K562 (cell line): Measurements from ENCODE around the gene CCL11. TPM values are rescaled to one million over a fixed set of nuclear protein-coding genes. Genes with fewer than 3 reads are reported as not detected.

Experiments used
- ATAC-seq: fragments of 200-7000 bp; cut with Tn5 transposase; 3 replicates; pipeline ENCODE4 v1.9.1; 2020; ENCODE audit warnings: moderate library complexity
- BruUV-seq: library from RNA; stranded (reverse); fragments of 400-500 nt; replicated peaks from 2 replicates; lab custom pipeline; 2021; lab: Mats Ljungman, UMichigan
- CTCF ChIA-PET: fragments of 300-600 bp; formaldehyde crosslinking; extraction: SDS; loops from one replicate; lab custom pipeline; 2021; ENCODE audit warnings: low intra/inter-chr PET ratio; lab: Yijun Ruan, JAX
- POLR2A ChIA-PET: fragments of 300-600, 350-650 bp; sonication (Branson Sonifier 250); formaldehyde crosslinking; extraction: SDS; loops from one replicate; lab custom pipeline; 2021; ENCODE audit warnings: antibody characterized with exemption, inconsistent platforms; lab: Yijun Ruan, JAX
- DNase-seq, 4 experiments: peaks; one replicate each; pipeline versions ENCODE4 v3.0.0 to v3.0.0-alpha.2; 2011 to 2018; ENCODE audit warnings: low spot score in 3 of 4, mixed read lengths in 3 of 4; ENCODE audit errors: extremely low read depth in 1 of 4
- FAIRE-seq: peaks from 2 replicates; lab custom pipeline; 2011; peaks lifted over from hg19 to GRCh38; lab: Jason Lieb, UNC
- H2AFZ ChIP-seq: 2 replicates; pipeline ENCODE4 v1.6.0; 2011; ENCODE audit warnings: low read depth, low read length, control low read depth, inconsistent platforms
- H3K27ac ChIP-seq: fragments of 200-600 bp; 3 replicates; pipeline ENCODE4 v1.8.0; 2011; ENCODE audit warnings: low read depth, mild to moderate bottlenecking, control low read depth, inconsistent platforms, low read length, moderate library complexity, mixed read lengths; ENCODE audit errors: extremely low read depth
- H3K27me3 ChIP-seq, 2 experiments: fragments of 300-600 bp in 1 of 2; 2 replicates in 1 of 2; 3 replicates in 1 of 2; pipeline versions ENCODE4 v1.6.0 to v1.8.0; 2011; ENCODE audit warnings: inconsistent platforms in 2 of 2, low read length in 2 of 2, mild to moderate bottlenecking in 1 of 2, mixed read lengths in 1 of 2, moderate library complexity in 1 of 2; ENCODE audit not compliant: control insufficient read depth in 2 of 2, insufficient read depth in 2 of 2
- H3K36me3 ChIP-seq: fragments of 300-600 bp; 3 replicates; pipeline ENCODE4 v1.8.0; 2011; ENCODE audit warnings: mild to moderate bottlenecking, low read length, inconsistent platforms; ENCODE audit not compliant: control insufficient read depth, insufficient read depth
- H3K4me1 ChIP-seq, 2 experiments: fragments of 200-600 bp in 1 of 2; replicated peaks in 1 of 2; 2 replicates in 1 of 2; 3 replicates in 1 of 2; pipeline versions ENCODE4 v1.5.1 to v1.8.0; 2011; ENCODE audit warnings: inconsistent platforms in 2 of 2, low read length in 2 of 2, mild to moderate bottlenecking in 1 of 2, mixed read lengths in 1 of 2, moderate library complexity in 1 of 2; ENCODE audit not compliant: control insufficient read depth in 2 of 2, insufficient read depth in 2 of 2
- H3K4me2 ChIP-seq: 2 replicates; pipeline ENCODE4 v1.6.1; 2011; ENCODE audit warnings: low read length, control low read depth, inconsistent platforms, mixed read lengths; ENCODE audit not compliant: insufficient read depth
- H3K4me3 ChIP-seq: fragments of 200-600 bp; sonication (generic), shearing (Covaris generic); 2 replicates; pipeline ENCODE4 v1.5.1; 2016; ENCODE audit warnings: control low read depth, inconsistent platforms
- H3K79me2 ChIP-seq: fragments of 200-600 bp; 3 replicates; pipeline ENCODE4 v1.8.0; 2011; ENCODE audit warnings: low read length, inconsistent platforms; ENCODE audit not compliant: control insufficient read depth, insufficient read depth
- H3K9ac ChIP-seq, 2 experiments: 2 replicates each; pipeline versions ENCODE4 v1.6.0 to v1.6.1; 2011; ENCODE audit warnings: low read depth in 2 of 2, low read length in 2 of 2, control low read depth in 1 of 2, inconsistent platforms in 1 of 2, mild to moderate bottlenecking in 1 of 2, mixed read lengths in 1 of 2; ENCODE audit not compliant: insufficient read depth in 1 of 2
- H3K9me1 ChIP-seq: one replicate; pipeline ENCODE4 v1.6.0; 2011; ENCODE audit warnings: inconsistent platforms, mild to moderate bottlenecking, low read length, moderate library complexity; ENCODE audit not compliant: control insufficient read depth, insufficient read depth
- H3K9me3 ChIP-seq: replicated peaks from 2 replicates; pipeline ENCODE4 v1.5.1; 2011; ENCODE audit warnings: low read depth, low read length, inconsistent platforms; ENCODE audit not compliant: control insufficient read depth, insufficient read depth
- H4K20me1 ChIP-seq: replicated peaks from 2 replicates; pipeline ENCODE4 v1.6.1; 2011; ENCODE audit warnings: low read length, inconsistent platforms, mixed read lengths; ENCODE audit not compliant: control insufficient read depth, insufficient read depth
- ARHGAP35 ChIP-seq: fragments of 450-650 bp; IDR thresholded peaks from 2 replicates; pipeline ENCODE4 v1.6.1; 2018; ENCODE audit not compliant: partially characterized antibody
- CBFA2T2 ChIP-seq: fragments of 450-650 bp; conservative IDR thresholded peaks from 2 replicates; pipeline ENCODE4 v1.6.1; 2017; ENCODE audit warnings: mild to moderate bottlenecking
- HDGF ChIP-seq: fragments of 450-650 bp; IDR thresholded peaks from 2 replicates; pipeline ENCODE4 v1.6.1; 2016
- KDM1A ChIP-seq, 2 experiments: fragments of 450-650 bp; IDR thresholded peaks; 2 replicates each; pipeline ENCODE4 v1.6.1; 2016; ENCODE audit warnings: mild to moderate bottlenecking in 2 of 2
- KLF10 ChIP-seq: fragments of 250-450 bp; sonication (Bioruptor Pico); IDR thresholded peaks from 2 replicates; pipeline ENCODE4 v1.6.1; 2021; ENCODE audit warnings: matching md5 sums
- PHF20 ChIP-seq: fragments of 450-650 bp; IDR thresholded peaks from 2 replicates; pipeline ENCODE4 v1.6.1; 2018; ENCODE audit not compliant: partially characterized antibody
- PHF21A ChIP-seq: fragments of 450-650 bp; IDR thresholded peaks from 2 replicates; pipeline ENCODE4 v1.6.1; 2017; ENCODE audit warnings: low read depth, borderline replicate concordance
- RBM22 ChIP-seq: fragments of 200-400 bp; formaldehyde crosslinking; IDR thresholded peaks from 2 replicates; pipeline ENCODE4 v1.6.1; 2018; ENCODE audit warnings: low read length, low read depth; ENCODE audit not compliant: poor library complexity, severe bottlenecking
- RBM25 ChIP-seq: fragments of 200-400 bp; formaldehyde crosslinking; IDR thresholded peaks from 2 replicates; pipeline ENCODE4 v1.6.1; 2018; ENCODE audit warnings: low read length, low read depth, moderate library complexity; ENCODE audit not compliant: severe bottlenecking
- SMARCA5 ChIP-seq: fragments of 450-650 bp; IDR thresholded peaks from 2 replicates; pipeline ENCODE4 v1.6.1; 2016
- SMARCE1 ChIP-seq: fragments of 450-650 bp; IDR thresholded peaks from 2 replicates; pipeline ENCODE4 v1.7.1; 2016; ENCODE audit warnings: mild to moderate bottlenecking
- TCFL5 ChIP-seq: fragments of 250-450 bp; sonication (Bioruptor Pico); conservative IDR thresholded peaks from 2 replicates; pipeline ENCODE4 v1.6.1; 2021; ENCODE audit warnings: mild to moderate bottlenecking, moderate library complexity, matching md5 sums
- TRIM24 ChIP-seq, 2 experiments: fragments of 450-650 bp; IDR thresholded peaks; 2 replicates each; pipeline ENCODE4 v1.6.1; 2016
- ZC3H8 ChIP-seq: fragments of 450-650 bp; IDR thresholded peaks from 2 replicates; pipeline ENCODE4 v1.6.1; 2017
- ZFP36 ChIP-seq: fragments of 150-350 bp; IDR thresholded peaks from 2 replicates; pipeline ENCODE4 v1.6.1; 2018; ENCODE audit warnings: low read length, low read depth; ENCODE audit not compliant: partially characterized antibody
- ZNF583 ChIP-seq: fragments of 250-450 bp; sonication (Bioruptor Pico); IDR thresholded peaks from 2 replicates; pipeline ENCODE4 v1.4.0; 2020
- WGBS: fragments of 100-300 bp; shearing (Covaris generic); methylation state at CpG from one replicate; pipeline ENCODE4 v1.1.6; 2016; ENCODE audit warnings: low coverage, mixed read lengths; ENCODE audit not compliant: insufficient coverage; ENCODE audit errors: missing lambda C conversion rate; 5-methylcytosine and 5-hydroxymethylcytosine counted together
- in situ Hi-C: fragments of 300-500 bp; cut with MboI; formaldehyde crosslinking; loops from 4 replicates; pipeline ENCODE4 v1.15.0; 2018; ENCODE audit warnings: inconsistent platforms, mixed read lengths
- intact Hi-C: fragments of 100-400 bp; cut with micrococcal nuclease; formaldehyde crosslinking; loops from 2 replicates; pipeline ENCODE4 v1.14.2; 2022
- polyA plus RNA-seq, 8 experiments: library from polyadenylated mRNA; depleted of rRNA in 4 of 8; stranded (reverse) in 5 of 8; unstranded in 3 of 8; fragments of >200 nt; fragmentation: Nextera tagmentation in 2 of 8; fragmentation: Illumina TruSeq in 1 of 8; extraction: Ambion mirVana in 2 of 8; extraction: Trizol in 1 of 8; gene quantifications; 2 replicates each; pipeline versions ENCODE4 v1.2.1 to v1.2.3, GENCODE V29; 2011 to 2014; ENCODE audit warnings: inconsistent platforms in 1 of 8, missing spikeins in 1 of 8
- total RNA-seq, 7 experiments: library from RNA; depleted of rRNA in 6 of 7; stranded (reverse); fragments of >200 nt in 6 of 7; fragmentation: Illumina TruSeq in 2 of 7; extraction: Trizol in 2 of 7; gene quantifications; 2 replicates each; pipeline versions ENCODE4 v1.2.1 to v1.2.3, GENCODE V29; 2011 to 2021; ENCODE audit warnings: low replicate concordance in 1 of 7
- TF ChIP-seq, protein P1 (sequence below): fragments of 250-450 bp; sonication (Bioruptor Pico); IDR thresholded peaks from 2 replicates; pipeline ENCODE4 v1.5.0; 2021; ENCODE audit warnings: mild to moderate bottlenecking, borderline replicate concordance

Gene CCL11
- total and polyA plus RNA-seq, 9 of the 15 experiments (the other 6 are each of a cell fraction or from before 2014, with no cell fraction given), result not detected

DNA sequence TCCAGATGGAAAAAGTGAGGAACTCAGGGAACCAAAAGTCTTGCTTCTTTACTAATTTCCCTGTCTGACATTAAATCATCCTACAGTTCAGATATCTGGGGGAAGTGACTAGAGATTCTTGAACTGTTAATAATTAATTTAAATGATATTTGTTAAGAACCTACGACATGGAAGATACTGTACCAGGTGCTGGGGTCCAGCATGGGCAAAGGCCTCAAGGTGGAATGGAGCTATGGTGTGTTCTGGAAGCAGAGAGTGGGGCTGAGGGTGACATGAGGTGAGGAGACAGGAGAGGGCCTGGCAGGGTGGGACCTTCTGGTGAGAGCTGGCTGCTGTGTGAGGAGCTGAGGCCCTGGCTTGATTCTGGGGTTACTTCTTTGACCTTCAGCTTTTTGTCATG lies 36.5 kb upstream of the CCL11 start (continued):
- TF ChIP-seq TCFL5 (CRISPR knock-in tag), result no peak
- no peak for TF ChIP-seq KDM1A (IDR thresholded peaks at IDR 0.05)
- TF ChIP-seq HDGF, result no peak
- TF ChIP-seq ZNF583, result no peak

DNA sequence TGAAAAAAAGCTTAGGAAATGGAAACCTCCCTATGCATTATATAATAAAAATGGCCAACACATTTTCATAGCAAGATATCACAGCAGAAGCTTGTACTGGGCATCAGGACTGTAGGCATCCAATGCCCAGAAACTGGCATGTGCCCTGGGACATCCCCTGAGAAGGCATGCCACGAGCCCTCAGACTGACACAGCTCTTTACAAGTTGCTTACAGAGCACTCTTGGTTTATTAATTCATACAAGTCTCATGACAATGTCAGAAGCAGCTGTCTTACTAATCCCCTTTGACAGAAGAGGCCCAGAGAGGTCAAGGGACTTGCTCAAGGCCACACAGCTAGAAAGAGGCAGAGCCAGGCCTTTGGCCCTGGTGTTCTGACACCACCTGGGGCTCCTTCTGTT lies 36.1 kb upstream of the CCL11 start:
- H3K4me1 ChIP-seq, result peaks cover 7 to 11% of the 10 kb centered on the region in 2 experiments; a peak in 3 of 5 replicates
- no peak for TF ChIP-seq KLF10 (CRISPR knock-in tag)
- TF ChIP-seq RBM25, result peak; percentile 63
- TF ChIP-seq SMARCE1, result no peak
- no peak for TF ChIP-seq TRIM24 (IDR thresholded peaks at IDR 0.05)
- TF ChIP-seq ZFP36, result peak; percentile 46
- no peak for TF ChIP-seq PHF20
- no peak for TF ChIP-seq CBFA2T2
- no peak for TF ChIP-seq RBM22
- no peak for TF ChIP-seq PHF21A
- no peak for TF ChIP-seq SMARCA5
- TF ChIP-seq, protein P1, sequence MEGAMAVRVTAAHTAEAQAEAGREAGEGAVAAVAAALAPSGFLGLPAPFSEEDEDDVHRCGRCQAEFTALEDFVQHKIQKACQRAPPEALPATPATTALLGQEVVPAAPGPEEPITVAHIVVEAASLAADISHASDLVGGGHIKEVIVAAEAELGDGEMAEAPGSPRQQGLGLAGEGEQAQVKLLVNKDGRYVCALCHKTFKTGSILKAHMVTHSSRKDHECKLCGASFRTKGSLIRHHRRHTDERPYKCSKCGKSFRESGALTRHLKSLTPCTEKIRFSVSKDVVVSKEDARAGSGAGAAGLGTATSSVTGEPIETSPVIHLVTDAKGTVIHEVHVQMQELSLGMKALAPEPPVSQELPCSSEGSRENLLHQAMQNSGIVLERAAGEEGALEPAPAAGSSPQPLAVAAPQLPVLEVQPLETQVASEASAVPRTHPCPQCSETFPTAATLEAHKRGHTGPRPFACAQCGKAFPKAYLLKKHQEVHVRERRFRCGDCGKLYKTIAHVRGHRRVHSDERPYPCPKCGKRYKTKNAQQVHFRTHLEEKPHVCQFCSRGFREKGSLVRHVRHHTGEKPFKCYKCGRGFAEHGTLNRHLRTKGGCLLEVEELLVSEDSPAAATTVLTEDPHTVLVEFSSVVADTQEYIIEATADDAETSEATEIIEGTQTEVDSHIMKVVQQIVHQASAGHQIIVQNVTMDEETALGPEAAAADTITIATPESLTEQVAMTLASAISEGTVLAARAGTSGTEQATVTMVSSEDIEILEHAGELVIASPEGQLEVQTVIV (CRISPR knock-in tag), result no peak
- no peak for TF ChIP-seq ZC3H8
- TF ChIP-seq ARHGAP35, result no peak
- TF ChIP-seq, all 486 proteins: peak for 2
- POLR2A ChIA-PET, result interaction anchor here (0.6 kb wide), 1 partner anchor 42 kb away, joined by 3 read pairs; no protein-coding TSS in a partner anchor
- Histone ChIP-seq H3K4me3 (no peak overlapping the region), H3K9me3 (no peaks in the 10 kb centered on the region), H3K27ac (no peak overlapping the region), H3K9ac (no peak overlapping the region), H3K9me1 (no peaks in the 10 kb centered on the region), H3K79me2 (no peaks in the 10 kb centered on the region), H3K27me3 (peaks cover 0 to 3% of the 10 kb centered on the region in 2 experiments; a peak in 3 of 5 replicates), H2AFZ (no peak overlapping the region), H4K20me1 (peaks cover 2% of the 10 kb centered on the region; the same call in 1 of the 2 replicates), H3K4me2 (no peak overlapping the region), H3K36me3 (no peaks in the 10 kb centered on the region)
- in situ Hi-C loops, result no loop called here
- no peak for ATAC-seq
- no peak for FAIRE-seq
- CTCF ChIA-PET, result no interaction called here
- intact Hi-C loops, result no loop called here
- BruUV-seq, result no TSS peak
- WGBS, result 11% methylated on average over 1 of the region's 1 CpG
- no peak for DNase-seq
